Immature natural killer cell (primary cell): ENCODE results near the gene RASL11A. TPM values are rescaled to one million over a fixed set of nuclear protein-coding genes. Genes with fewer than 3 reads are reported as not detected.
"Not testable (repeated sequence)": the region's sequence is repeated elsewhere in the genome, so short reads cannot be mapped to it uniquely, and the experiment has no call there.

Source experiments
- DNase-seq, 3 donors: peaks; one replicate each; pipeline ENCODE4 v3.0.0; 2022; ENCODE audit warnings: mixed read lengths in 1 of 3
- H3K27ac Mint-ChIP-seq, 6 donors: one replicate each; pipeline ENCODE4 v1.8.0; 2020; ENCODE audit warnings: mixed read lengths in 6 of 6, mild to moderate bottlenecking in 5 of 6, inconsistent platforms in 4 of 6, moderate library complexity in 3 of 6
- H3K27me3 Mint-ChIP-seq, 3 donors: one replicate each; pipeline ENCODE4 v1.8.0; 2020 to 2021; ENCODE audit warnings: low read depth in 3 of 3, mild to moderate bottlenecking in 3 of 3, mixed read lengths in 3 of 3, moderate library complexity in 3 of 3, inconsistent platforms in 1 of 3
- H3K36me3 Mint-ChIP-seq, 3 donors: one replicate each; pipeline ENCODE4 v1.8.0; 2020; ENCODE audit warnings: mixed read lengths in 3 of 3, inconsistent platforms in 2 of 3, mild to moderate bottlenecking in 2 of 3
- H3K4me1 Mint-ChIP-seq, 2 donors: one replicate each; pipeline ENCODE4 v1.8.0; 2020; ENCODE audit warnings: inconsistent platforms in 2 of 2, mild to moderate bottlenecking in 2 of 2, mixed read lengths in 2 of 2, moderate library complexity in 1 of 2
- H3K4me3 Mint-ChIP-seq, 5 donors: one replicate each; pipeline ENCODE4 v1.8.0; 2020; ENCODE audit warnings: mild to moderate bottlenecking in 5 of 5, mixed read lengths in 5 of 5, inconsistent platforms in 3 of 5, moderate library complexity in 3 of 5
- H3K9me3 Mint-ChIP-seq, 6 donors: one replicate each; pipeline ENCODE4 v1.8.0; 2020; ENCODE audit warnings: mild to moderate bottlenecking in 6 of 6, mixed read lengths in 6 of 6, inconsistent platforms in 4 of 6, moderate library complexity in 3 of 6
- polyA plus RNA-seq, 3 donors: library from polyadenylated mRNA; unstranded; fragments of 300-500 nt; fragmentation: Illumina TruSeq; gene quantifications; one replicate each; pipeline ENCODE4 v1.2.3, GENCODE V29; 2021

RASL11A gene
- polyA plus RNA-seq, 3 donors from 2014 or later, result 0.22 to 0.54 TPM; not detected in 1

DNA sequence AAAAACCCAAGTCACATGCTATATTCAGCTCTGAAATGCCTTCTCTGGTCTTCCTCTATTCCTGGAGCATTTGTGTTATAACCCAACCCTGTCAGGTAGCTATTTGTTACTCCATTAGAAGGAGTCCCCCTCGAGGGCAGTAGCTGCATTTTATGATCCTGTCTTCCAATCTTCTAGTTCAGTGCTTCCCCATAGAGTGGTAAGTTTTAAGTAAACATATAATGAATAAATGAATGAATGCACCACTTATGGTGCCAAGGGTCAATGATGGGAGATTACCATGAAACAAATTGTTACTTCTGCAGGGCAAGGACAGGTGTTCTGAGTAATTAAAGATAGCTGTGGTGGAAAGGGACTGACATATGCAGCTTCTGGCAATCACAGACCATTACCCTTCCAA is 4.0 kb downstream of the RASL11A start:
- H3K4me3 Mint-ChIP-seq, result no peak overlapping the region
- peaks cover 0 to 2% (median 0%) of the 10 kb centered on the region in 6 donors for H3K9me3 Mint-ChIP-seq
- H3K4me1 Mint-ChIP-seq, result peaks cover 14% of the 10 kb centered on the region in 2 donors
- no peak overlapping the region for H3K27ac Mint-ChIP-seq
- H3K27me3 Mint-ChIP-seq, result peaks cover 7 to 20% (median 14%) of the 10 kb centered on the region in 3 donors
- no peak for DNase-seq
- no peaks in the 10 kb centered on the region for H3K36me3 Mint-ChIP-seq

DNA sequence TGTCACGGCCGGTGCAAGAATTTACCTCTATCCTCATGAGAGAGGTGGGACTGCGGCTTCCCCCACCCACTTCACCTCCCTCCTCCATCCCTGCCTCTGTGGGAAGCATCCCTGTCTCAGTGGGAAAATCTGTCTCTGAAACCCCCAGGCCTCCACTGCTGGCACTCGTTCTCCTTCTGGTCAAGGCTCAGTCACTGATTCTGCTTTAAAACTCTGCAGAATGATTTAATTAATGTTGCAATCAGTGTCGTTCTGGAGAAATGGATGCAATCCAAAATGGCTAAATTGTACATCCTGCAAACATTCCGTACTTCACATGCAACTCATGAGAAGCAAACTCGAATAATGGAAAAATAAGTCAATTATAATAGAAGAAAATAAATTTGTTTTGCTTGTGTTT is 5.6 kb downstream of the RASL11A start:
- H3K36me3 Mint-ChIP-seq, result no peaks in the 10 kb centered on the region
- H3K4me1 Mint-ChIP-seq, result peaks cover 5 to 7% of the 10 kb centered on the region in 2 donors
- no peak overlapping the region for H3K27ac Mint-ChIP-seq
- no peak for DNase-seq
- peaks cover 0 to 2% (median 0%) of the 10 kb centered on the region in 6 donors for H3K9me3 Mint-ChIP-seq
- peaks cover 7 to 18% (median 14%) of the 10 kb centered on the region in 3 donors for H3K27me3 Mint-ChIP-seq
- H3K4me3 Mint-ChIP-seq, result no peak overlapping the region

DNA sequence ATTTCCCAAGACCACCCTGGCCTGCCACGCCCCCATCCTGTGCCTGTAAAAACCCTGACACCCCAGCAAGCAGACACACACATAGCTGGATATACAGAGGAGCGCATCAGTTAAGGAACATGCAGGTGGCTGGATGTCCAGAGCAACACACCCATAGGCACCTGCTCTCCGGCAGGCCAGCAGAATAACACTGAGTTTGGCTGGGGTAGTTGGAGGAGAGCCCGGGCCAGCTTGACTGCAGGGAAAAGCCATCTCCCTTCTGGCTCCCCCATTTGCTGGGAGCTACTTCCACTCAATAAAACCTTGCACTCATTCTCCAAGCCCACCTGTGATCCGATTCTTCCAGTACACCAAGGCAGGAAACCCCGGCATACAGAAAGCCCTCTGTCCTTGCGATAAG is 8.9 kb downstream of the RASL11A start:
- Mint-ChIP-seq H3K36me3 (no peaks in the 10 kb centered on the region), H3K4me1 (no peaks in the 10 kb centered on the region), H3K27ac (no peak overlapping the region), H3K27me3 (peaks cover 2 to 8% (median 4%) of the 10 kb centered on the region in 3 donors), H3K4me3 (no peak overlapping the region), H3K9me3 (no peaks in the 10 kb centered on the region)
- DNase-seq, result no peak

DNA sequence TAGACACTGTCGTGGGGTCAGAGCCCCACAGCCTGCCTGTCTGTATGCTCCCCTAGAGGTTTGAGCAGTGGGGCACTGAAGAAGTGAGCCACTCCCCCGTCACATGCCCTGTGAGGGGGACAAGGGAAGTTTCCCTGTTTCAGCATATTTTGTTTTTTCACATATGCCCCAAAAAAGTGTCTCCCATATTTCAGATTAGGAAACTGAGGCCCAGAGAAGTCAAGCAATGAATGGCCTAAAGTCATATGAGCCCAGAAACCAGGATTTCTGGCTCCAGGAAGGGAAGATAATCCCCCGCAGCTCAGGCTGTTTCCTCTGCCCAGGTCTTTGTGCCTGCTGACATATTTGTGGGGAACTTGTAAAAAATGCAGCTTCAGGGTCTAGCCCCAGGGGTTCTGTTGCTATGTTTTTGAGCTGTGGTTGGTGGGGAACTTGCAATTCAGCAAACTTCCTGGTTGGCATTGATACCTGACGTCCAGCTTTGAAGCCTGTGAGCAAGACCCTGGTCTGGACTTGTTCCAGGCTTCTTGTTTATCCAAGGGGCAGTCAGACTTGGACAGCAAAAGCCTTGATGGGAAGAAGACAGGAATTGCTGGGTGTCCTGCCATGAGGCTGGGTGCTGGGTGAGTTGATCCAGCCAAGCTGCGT is 9.5 kb downstream of the RASL11A start:
- Mint-ChIP-seq H3K9me3 (no peaks in the 10 kb centered on the region), H3K4me3 (no peak overlapping the region), H3K4me1 (no peaks in the 10 kb centered on the region), H3K27ac (no peak overlapping the region), H3K27me3 (peaks cover 2 to 7% (median 3%) of the 10 kb centered on the region in 3 donors), H3K36me3 (no peaks in the 10 kb centered on the region)
- no peak for DNase-seq

DNA sequence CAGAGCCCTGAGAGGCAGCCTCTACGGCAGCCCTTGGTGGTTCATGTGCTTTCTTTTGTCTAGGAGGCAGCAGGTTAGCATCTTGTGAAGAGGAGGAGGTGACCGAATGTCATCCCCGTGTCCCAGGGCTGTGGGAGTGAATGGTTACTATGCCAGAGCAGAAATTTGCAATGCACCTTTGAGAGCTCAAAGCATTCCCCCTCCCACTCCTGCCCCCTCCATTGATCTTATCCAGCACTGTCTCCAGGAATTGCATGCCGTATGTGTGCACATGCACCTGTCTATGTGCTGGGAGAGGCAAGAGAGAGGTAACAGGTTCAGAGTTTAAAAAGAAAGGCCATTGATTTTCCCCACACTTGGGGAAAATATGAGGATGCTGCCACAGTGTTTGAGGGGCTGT is 10.2 kb downstream of the RASL11A start:
- Mint-ChIP-seq H3K36me3 (no peaks in the 10 kb centered on the region), H3K4me3 (no peak overlapping the region), H3K27ac (no peak overlapping the region), H3K27me3 (peaks cover 2 to 7% (median 4%) of the 10 kb centered on the region in 3 donors), H3K9me3 (no peaks in the 10 kb centered on the region), H3K4me1 (no peaks in the 10 kb centered on the region)
- DNase-seq, result no peak

DNA sequence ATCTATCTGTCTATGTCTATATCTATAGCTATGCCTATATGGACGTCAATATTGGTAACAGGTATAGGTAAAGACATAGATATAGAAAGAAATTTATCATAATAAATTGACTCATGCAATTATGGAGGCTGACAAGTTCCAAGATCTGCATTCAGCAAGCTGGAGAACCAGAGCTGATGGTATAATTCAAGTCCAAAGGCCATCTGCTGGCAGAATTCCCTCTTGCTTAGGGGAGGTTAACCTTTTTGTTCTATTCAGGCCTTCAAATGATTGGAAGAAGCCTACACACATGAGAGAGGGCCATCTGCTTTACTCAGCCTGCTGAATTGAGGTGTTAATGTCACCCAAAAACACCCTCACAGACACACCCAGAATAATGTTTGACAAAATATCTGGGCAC is 10.8 kb downstream of the RASL11A start:
- H3K9me3 Mint-ChIP-seq, result no peaks in the 10 kb centered on the region
- no peak for DNase-seq
- no peak overlapping the region for H3K4me3 Mint-ChIP-seq
- no peaks in the 10 kb centered on the region for H3K4me1 Mint-ChIP-seq
- peaks cover 2 to 4% (median 4%) of the 10 kb centered on the region in 3 donors for H3K27me3 Mint-ChIP-seq
- H3K27ac Mint-ChIP-seq, result no peak overlapping the region
- H3K36me3 Mint-ChIP-seq, result no peaks in the 10 kb centered on the region

DNA sequence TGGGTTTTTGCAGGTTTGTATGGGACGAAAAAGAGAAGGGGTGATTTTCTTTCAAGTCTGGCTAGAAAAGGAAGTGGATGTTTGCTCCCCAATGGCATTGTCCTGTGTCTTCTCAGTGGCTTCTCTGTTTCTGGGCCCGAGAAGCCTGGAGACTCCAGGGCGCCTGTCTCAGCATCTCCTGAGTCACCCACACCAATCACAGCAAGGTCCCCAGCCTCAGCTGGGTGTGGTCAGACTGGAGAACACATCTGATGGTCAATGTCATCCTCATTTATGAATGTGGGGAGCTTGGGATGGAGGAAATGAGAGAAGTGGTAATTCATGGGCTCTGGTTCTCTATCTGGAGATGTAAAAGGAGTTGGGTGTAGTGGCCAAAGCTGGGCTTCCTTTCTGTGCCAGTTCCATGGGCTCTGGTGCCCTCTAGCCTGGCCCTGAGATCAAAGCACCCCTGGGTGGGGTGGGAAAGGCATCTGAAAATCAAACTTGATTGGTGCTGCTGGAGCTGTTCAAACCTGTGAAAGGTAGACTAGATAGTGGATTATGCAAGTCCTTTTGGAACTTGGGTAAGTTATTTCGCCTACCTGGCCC is 13.4 kb downstream of the RASL11A start:
- H3K27me3 Mint-ChIP-seq, result peaks cover 0 to 4% (median 4%) of the 10 kb centered on the region in 3 donors
- DNase-seq, result peak in 2 of 3 donors; percentile 6 to 11
- no peaks in the 10 kb centered on the region for H3K9me3 Mint-ChIP-seq
- H3K4me1 Mint-ChIP-seq, result no peaks in the 10 kb centered on the region
- H3K4me3 Mint-ChIP-seq, result no peak overlapping the region
- H3K27ac Mint-ChIP-seq, result no peak overlapping the region
- no peaks in the 10 kb centered on the region for H3K36me3 Mint-ChIP-seq

DNA sequence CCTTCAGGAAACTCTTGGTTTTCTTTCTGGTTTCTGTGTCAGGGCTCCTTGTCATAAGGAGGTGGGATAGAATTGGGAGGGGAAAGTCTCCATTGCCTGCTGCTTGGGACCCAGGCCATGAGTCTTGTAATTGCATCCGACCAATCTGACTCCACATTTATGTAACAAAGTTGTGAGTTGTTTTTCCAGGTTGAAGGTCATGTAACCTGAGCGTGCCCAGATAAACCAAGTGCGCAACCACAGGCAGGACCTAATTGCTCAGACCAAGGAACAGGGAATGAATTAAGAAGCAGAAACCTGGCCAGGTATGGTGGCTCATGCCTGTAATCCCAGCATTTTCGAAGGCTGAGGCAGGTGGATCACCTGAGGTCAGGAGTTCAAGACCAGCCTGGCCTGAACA is 17.8 kb downstream of the RASL11A start:
- Mint-ChIP-seq H3K4me3 (no peak overlapping the region), H3K4me1 (no peaks in the 10 kb centered on the region), H3K36me3 (no peaks in the 10 kb centered on the region), H3K27ac (no peak overlapping the region), H3K27me3 (peaks cover 0 to 7% (median 3%) of the 10 kb centered on the region in 3 donors), H3K9me3 (no peaks in the 10 kb centered on the region)
- no peak for DNase-seq

DNA sequence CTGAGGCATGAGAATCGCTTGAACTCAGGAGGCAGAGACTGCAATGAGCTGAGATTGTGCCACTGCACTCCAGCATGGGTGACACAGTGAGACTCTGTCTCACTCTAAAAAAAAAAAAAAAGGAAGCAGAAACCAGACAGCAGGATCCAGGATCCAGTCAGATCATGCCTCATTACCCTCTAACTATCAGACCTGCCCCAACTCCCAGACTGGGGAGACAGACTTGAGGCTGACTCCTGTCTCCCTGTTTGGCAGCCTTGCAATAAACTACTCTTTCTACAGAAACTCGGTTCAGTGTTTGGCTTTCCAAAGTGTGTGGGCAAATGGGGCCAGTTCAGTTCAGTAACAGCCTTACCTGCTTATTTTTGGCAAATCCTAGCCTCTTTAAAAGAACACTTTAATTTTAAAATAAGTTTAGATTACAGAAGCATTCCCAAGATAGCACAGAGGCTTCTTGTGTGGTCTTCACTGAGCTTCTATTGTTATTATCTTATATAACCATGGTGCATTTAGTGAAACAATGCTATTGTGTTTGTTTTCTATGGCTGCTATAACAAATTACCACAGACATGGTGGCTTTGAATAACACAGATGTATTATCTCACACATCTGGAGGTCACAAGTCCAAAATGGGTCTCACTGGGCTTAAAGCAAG is 18.5 kb downstream of the RASL11A start:
- Mint-ChIP-seq H3K27me3 (peaks cover 0 to 8% (median 4%) of the 10 kb centered on the region in 3 donors), H3K9me3 (no peaks in the 10 kb centered on the region), H3K4me3 (no peak overlapping the region), H3K4me1 (no peaks in the 10 kb centered on the region), H3K36me3 (no peaks in the 10 kb centered on the region), H3K27ac (no peak overlapping the region)
- no peak for DNase-seq

DNA sequence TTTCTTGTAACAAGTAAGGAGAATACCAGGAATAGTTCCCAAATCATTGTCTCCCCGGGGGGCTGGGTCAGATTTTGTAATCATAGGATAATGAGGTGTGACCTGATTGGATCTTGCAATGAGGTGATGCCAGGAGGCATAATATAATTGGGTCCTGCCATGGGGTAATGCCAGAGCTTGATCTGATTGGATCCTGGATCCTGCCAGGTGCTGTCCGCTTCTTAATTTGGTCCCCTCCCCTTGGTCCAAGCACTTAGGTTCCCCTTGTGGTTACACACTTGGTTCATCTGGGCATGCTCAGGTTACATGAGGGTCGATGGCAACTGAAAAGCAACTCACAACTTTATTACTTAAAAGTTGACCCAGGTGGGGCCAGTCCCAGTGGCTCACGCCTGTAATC is 20.1 kb downstream of the RASL11A start:
- Mint-ChIP-seq H3K27ac (no peak overlapping the region), H3K36me3 (no peaks in the 10 kb centered on the region), H3K4me1 (no peaks in the 10 kb centered on the region), H3K27me3 (peaks cover 2 to 4% (median 3%) of the 10 kb centered on the region in 3 donors), H3K4me3 (no peak overlapping the region), H3K9me3 (no peaks in the 10 kb centered on the region)
- DNase-seq, result no peak

DNA sequence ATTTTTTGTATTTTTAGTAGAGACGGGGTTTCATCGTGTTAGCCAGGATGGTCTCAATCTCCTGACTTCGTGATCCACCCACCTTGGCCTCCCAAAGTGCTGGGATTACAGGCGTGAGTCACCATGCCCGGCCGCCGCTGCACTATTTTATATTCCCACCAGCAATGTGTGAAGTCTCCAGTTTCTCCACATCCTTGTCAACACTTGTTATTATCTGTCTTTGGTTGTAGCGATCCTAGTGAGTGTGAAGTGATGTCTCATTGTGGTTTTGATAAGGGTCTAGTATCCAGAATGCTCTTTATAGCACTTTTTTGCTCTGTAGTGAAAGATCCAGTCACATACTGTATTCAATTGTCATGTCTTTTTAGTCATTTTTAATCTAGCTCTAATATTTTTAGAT is 21.3 kb downstream of the RASL11A start:
- not testable (repeated sequence) for H3K27ac Mint-ChIP-seq, DNase-seq, H3K36me3 Mint-ChIP-seq, H3K4me1 Mint-ChIP-seq, H3K9me3 Mint-ChIP-seq, H3K27me3 Mint-ChIP-seq, H3K4me3 Mint-ChIP-seq

DNA sequence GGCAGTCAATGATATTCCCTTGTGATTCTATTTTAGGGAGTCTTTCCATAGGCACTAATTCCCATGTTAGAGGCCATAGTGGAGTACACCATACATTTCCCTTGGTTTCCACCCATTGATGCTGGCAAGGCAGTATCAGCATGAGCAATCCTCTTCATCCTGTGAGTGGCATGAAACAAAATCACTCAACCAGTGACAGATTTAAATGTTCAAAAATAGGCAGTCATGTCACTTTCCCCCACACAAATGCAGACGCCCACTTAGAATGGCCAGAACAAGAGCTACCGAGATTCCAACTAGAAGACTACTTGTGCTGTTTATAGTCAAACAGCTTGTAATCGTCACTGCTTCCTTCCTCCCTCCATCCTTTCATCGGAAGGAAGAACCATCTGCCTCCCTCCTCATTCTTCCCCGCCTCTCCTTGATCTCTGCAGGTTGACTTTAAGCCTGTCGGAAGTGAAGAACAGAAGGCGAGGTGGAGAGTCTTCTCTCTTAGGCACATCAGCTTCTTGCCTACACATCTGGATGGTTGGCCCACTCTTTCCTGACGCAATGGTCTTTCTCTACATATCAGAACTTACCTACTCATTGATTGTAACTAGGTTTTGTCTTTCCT is 22.6 kb downstream of the RASL11A start:
- Mint-ChIP-seq H3K27me3 (peaks cover 2 to 9% (median 4%) of the 10 kb centered on the region in 3 donors), H3K9me3 (no peaks in the 10 kb centered on the region), H3K4me3 (no peak overlapping the region), H3K36me3 (no peaks in the 10 kb centered on the region), H3K27ac (no peak overlapping the region), H3K4me1 (no peaks in the 10 kb centered on the region)
- DNase-seq, result no peak

DNA sequence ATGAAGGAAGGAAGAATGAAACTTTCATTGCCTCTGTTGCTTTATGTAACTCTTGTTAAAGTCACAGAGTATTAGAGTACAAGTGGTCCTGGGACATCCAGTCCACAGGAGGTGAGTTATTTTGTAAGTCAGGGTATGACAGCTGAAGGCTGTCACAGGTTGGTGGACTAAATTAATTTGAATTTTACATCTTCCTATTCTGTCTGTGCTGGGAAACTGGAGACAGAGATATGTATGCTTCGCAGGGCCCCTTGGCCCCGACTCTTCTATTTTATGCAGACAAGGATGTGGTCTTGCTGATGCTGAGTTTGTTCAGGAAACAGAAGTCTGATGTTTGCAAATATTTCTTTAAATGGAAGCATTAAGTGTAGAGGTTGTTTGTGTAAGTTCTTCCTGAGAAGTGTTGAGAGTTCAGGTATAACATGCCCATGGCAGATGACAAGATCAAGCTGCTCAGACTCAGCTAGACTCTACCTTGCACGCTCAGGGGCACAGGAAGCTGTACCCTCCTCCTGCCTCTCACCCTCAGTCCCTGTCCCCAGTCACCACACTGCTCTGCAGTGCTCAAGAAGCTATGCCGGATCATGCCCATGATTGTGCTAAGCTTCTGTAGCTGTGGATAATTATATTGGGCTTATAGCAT is 23.4 kb downstream of the RASL11A start:
- no peak for DNase-seq
- no peak overlapping the region for H3K4me3 Mint-ChIP-seq
- H3K4me1 Mint-ChIP-seq, result no peaks in the 10 kb centered on the region

DNA sequence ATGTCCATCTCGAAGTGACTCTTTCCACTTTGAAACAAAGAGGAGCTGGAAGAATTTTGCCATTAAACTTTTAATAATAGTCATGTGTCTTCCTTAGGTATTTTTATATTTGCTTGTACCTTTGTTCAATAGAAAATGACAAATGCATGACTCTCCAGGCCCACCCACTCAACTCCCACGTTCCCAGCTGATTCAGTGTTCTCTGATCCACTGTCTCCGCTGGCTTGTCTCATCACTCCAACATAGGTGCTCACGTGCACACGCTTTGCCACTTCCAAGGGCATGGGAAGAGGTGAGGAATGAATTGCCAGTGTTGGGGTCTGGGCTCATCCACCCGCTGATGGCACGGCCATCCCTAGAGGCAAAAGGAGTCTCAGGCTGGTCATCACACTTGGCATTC is 24.5 kb downstream of the RASL11A start:
- no peaks in the 10 kb centered on the region for H3K36me3 Mint-ChIP-seq
- no peak overlapping the region for H3K4me3 Mint-ChIP-seq

More for the DNA sequence above, 23.4 kb downstream of the RASL11A start:
- Mint-ChIP-seq H3K9me3 (no peaks in the 10 kb centered on the region), H3K36me3 (no peaks in the 10 kb centered on the region), H3K27ac (no peak overlapping the region), H3K27me3 (peaks cover 2 to 9% (median 4%) of the 10 kb centered on the region in 3 donors)

More for the DNA sequence above, 24.5 kb downstream of the RASL11A start:
- Mint-ChIP-seq H3K27ac (no peak overlapping the region), H3K27me3 (peaks cover 1 to 12% (median 4%) of the 10 kb centered on the region in 3 donors), H3K9me3 (no peaks in the 10 kb centered on the region), H3K4me1 (no peaks in the 10 kb centered on the region)
- DNase-seq, result no peak
